SK-N-SH (cell line): ENCODE results near the gene TAC3. TPM values are rescaled to one million over a fixed set of nuclear protein-coding genes. Genes with fewer than 3 reads are reported as not detected.

Source experiments
- CTCF ChIA-PET: fragments of 300-600, 350-600 bp; formaldehyde crosslinking; extraction: SDS; loops from one replicate; lab custom pipeline; 2021; lab: Yijun Ruan, JAX
- POLR2A ChIA-PET: fragments of 350-600 bp; sonication (Branson Sonifier 250); formaldehyde crosslinking; extraction: SDS; loops from one replicate; lab custom pipeline; 2020; ENCODE audit warnings: antibody characterized with exemption, inconsistent platforms; lab: Yijun Ruan, JAX
- DNase-seq: peaks from one replicate; pipeline ENCODE4 v3.0.0; 2012
- H2AFZ ChIP-seq: fragments of 200-600 bp; sonication (generic); 2 replicates; pipeline ENCODE4 v1.8.1; 2016; ENCODE audit warnings: antibody characterized with exemption, mild to moderate bottlenecking, low read depth
- H3F3A ChIP-seq: fragments of 200-600 bp; sonication (generic); replicated peaks from 2 replicates; pipeline ENCODE3; 2016; ENCODE audit warnings: antibody characterized with exemption, mild to moderate bottlenecking; ENCODE audit not compliant: insufficient read depth
- H3K27ac ChIP-seq, 2 experiments: fragments of 200-500 bp in 1 of 2; fragments of 200-600 bp in 1 of 2; sonication (Bioruptor generic) in 1 of 2; sonication (generic), shearing (Covaris generic) in 1 of 2; 2 replicates each; pipeline versions ENCODE4 v1.5.1 to v1.6.1; 2014 to 2016; ENCODE audit warnings: low read depth in 2 of 2, inconsistent platforms in 1 of 2, low read length in 1 of 2, mild to moderate bottlenecking in 1 of 2, mixed read lengths in 1 of 2
- H3K27me3 ChIP-seq: fragments of 200-600 bp; sonication (generic), shearing (Covaris generic); 2 replicates; pipeline ENCODE4 v1.6.1; 2016; ENCODE audit warnings: mixed run types; ENCODE audit not compliant: insufficient read depth
- H3K36me3 ChIP-seq, 2 experiments: fragments of 200-500 bp in 1 of 2; fragments of 200-600 bp in 1 of 2; sonication (Bioruptor generic) in 1 of 2; sonication (generic) in 1 of 2; replicated peaks in 1 of 2; 2 replicates each; pipeline versions ENCODE3 to v1.5.1; 2014 to 2016; ENCODE audit warnings: low read length in 1 of 2, mild to moderate bottlenecking in 1 of 2; ENCODE audit not compliant: insufficient read depth in 2 of 2, control insufficient read depth in 1 of 2
- H3K4me1 ChIP-seq, 2 experiments: fragments of 200-500 bp in 1 of 2; fragments of 200-600 bp in 1 of 2; sonication (Bioruptor generic) in 1 of 2; sonication (generic), shearing (Covaris generic) in 1 of 2; 2 replicates each; pipeline versions ENCODE4 v1.5.1 to v1.6.1; 2014 to 2016; ENCODE audit warnings: low read depth in 1 of 2, low read length in 1 of 2, mixed run types in 1 of 2; ENCODE audit not compliant: insufficient read depth in 2 of 2, control insufficient read depth in 1 of 2
- H3K4me2 ChIP-seq: fragments of 200-600 bp; sonication (generic), shearing (Covaris generic); 2 replicates; pipeline ENCODE4 v1.6.1; 2017; ENCODE audit warnings: mixed run types
- H3K4me3 ChIP-seq, 2 experiments: fragments of 200-500 bp in 1 of 2; fragments of 200-600 bp in 1 of 2; sonication (Bioruptor generic) in 1 of 2; sonication (generic), shearing (Covaris generic) in 1 of 2; 2 replicates each; pipeline versions ENCODE4 v1.5.1 to v1.8.1; 2014 to 2016; ENCODE audit warnings: low read depth in 2 of 2, inconsistent platforms in 1 of 2, low read length in 1 of 2, mild to moderate bottlenecking in 1 of 2, mixed read lengths in 1 of 2, moderate library complexity in 1 of 2
- H3K79me2 ChIP-seq: fragments of 200-600 bp; sonication (generic); 2 replicates; pipeline ENCODE4 v1.8.1; 2017; ENCODE audit warnings: mild to moderate bottlenecking; ENCODE audit not compliant: insufficient read depth
- H3K9ac ChIP-seq: fragments of 200-600 bp; sonication (generic); 2 replicates; pipeline ENCODE4 v1.6.1; 2017; ENCODE audit warnings: mixed run types
- H3K9me2 ChIP-seq: fragments of 200-600 bp; sonication (generic); 2 replicates; pipeline ENCODE4 v1.6.1; 2017; ENCODE audit warnings: mixed run types
- H3K9me3 ChIP-seq: fragments of 200-600 bp; sonication (generic); 2 replicates; pipeline ENCODE4 v1.6.1; 2017; ENCODE audit warnings: mixed run types, mild to moderate bottlenecking, moderate library complexity
- H4K20me1 ChIP-seq: fragments of 200-600 bp; sonication (generic); 2 replicates; pipeline ENCODE4 v1.6.1; 2017; ENCODE audit warnings: mild to moderate bottlenecking, mixed run types; ENCODE audit not compliant: insufficient read depth
- CTCF ChIP-seq: fragments of 200-600 bp; sonication (generic); IDR thresholded peaks from 2 replicates; pipeline ENCODE4 v1.6.1; 2017; ENCODE audit warnings: antibody characterized with exemption, mild to moderate bottlenecking, moderate library complexity
- ELF1 ChIP-seq: IDR thresholded peaks from 2 replicates; pipeline ENCODE4 v1.4.0; 2012
- EP300 ChIP-seq, 2 experiments: IDR thresholded peaks; 2 replicates each; pipeline versions ENCODE4 v1.4.0 to v1.6.1; 2012; ENCODE audit warnings: borderline replicate concordance in 1 of 2, low read depth in 1 of 2, low read length in 1 of 2
- GABPA ChIP-seq: IDR thresholded peaks from 2 replicates; pipeline ENCODE4 v1.4.0; 2012; ENCODE audit warnings: low read depth, mild to moderate bottlenecking
- GATA2 ChIP-seq: sonication (generic); formaldehyde crosslinking; IDR thresholded peaks from 2 replicates; pipeline ENCODE4 v1.5.0; 2020; ENCODE audit warnings: mild to moderate bottlenecking, missing genetic modification reagents
- MXI1 ChIP-seq: IDR thresholded peaks from 2 replicates; pipeline ENCODE4 v1.6.1; 2012; ENCODE audit warnings: mild to moderate bottlenecking, low read depth, low read length, improper control_type of control experiment
- NFIC ChIP-seq: IDR thresholded peaks from 2 replicates; pipeline ENCODE4 v1.4.0; 2012; ENCODE audit warnings: borderline replicate concordance
- NRF1 ChIP-seq: IDR thresholded peaks from 2 replicates; pipeline ENCODE4 v1.6.1; 2012; ENCODE audit warnings: low read depth, mild to moderate bottlenecking, low read length
- PBX3 ChIP-seq: IDR thresholded peaks from 2 replicates; pipeline ENCODE4; 2012
- RCOR1 ChIP-seq: fragments of 150-350 bp; IDR thresholded peaks from 2 replicates; pipeline ENCODE4 v1.6.1; 2017; ENCODE audit warnings: antibody characterized with exemption, low read length
- RFX5 ChIP-seq: IDR thresholded peaks from 2 replicates; pipeline ENCODE4 v1.6.1; 2012; ENCODE audit warnings: mild to moderate bottlenecking, improper control_type of control experiment, low read length
- RXRA ChIP-seq: IDR thresholded peaks from 2 replicates; pipeline ENCODE4 v1.4.0; 2012; ENCODE audit warnings: low read depth, mild to moderate bottlenecking, borderline replicate concordance
- SIN3A ChIP-seq: IDR thresholded peaks from 2 replicates; pipeline ENCODE4 v1.6.1; 2012; ENCODE audit warnings: low read depth, mild to moderate bottlenecking, low read length, moderate library complexity, borderline replicate concordance
- TCF12 ChIP-seq: IDR thresholded peaks from 2 replicates; pipeline ENCODE4 v1.4.0; 2012
- WGBS: methylation state at CpG from one replicate; pipeline ENCODE4 v1.1.6; 2017; ENCODE audit warnings: low lambda C conversion rate; 5-methylcytosine and 5-hydroxymethylcytosine counted together
- polyA plus RNA-seq, 3 experiments: library from polyadenylated mRNA; depleted of rRNA; stranded (reverse); fragments of >200 nt; gene quantifications; 2 replicates each; pipeline ENCODE4 v1.2.3, GENCODE V29; 2012
- TF ChIP-seq, protein P1 (sequence below): IDR thresholded peaks from 2 replicates; pipeline ENCODE4 v1.4.0; 2012; ENCODE audit warnings: low read depth
- TF ChIP-seq, protein P2 (sequence below): IDR thresholded peaks from 2 replicates; pipeline ENCODE4 v1.6.1; 2012; ENCODE audit warnings: mild to moderate bottlenecking, low read depth, low read length, moderate library complexity
- TF ChIP-seq, protein P3 (sequence below): fragments of 150-350 bp; IDR thresholded peaks from 2 replicates; pipeline ENCODE4 v1.6.1; 2016; ENCODE audit warnings: mild to moderate bottlenecking, low read depth, low read length

Gene TAC3
- polyA plus RNA-seq, 1 of the 3 experiments (the other 2 are of a cell fraction) = not detected

- H3F3A ChIP-seq = peaks cover 6% of the 10 kb centered on the region
- no peak overlapping the region for H3K4me2 ChIP-seq
- ChIA-PET POLR2A (no interaction called here), CTCF (interaction anchor here (0.7 to 8.9 kb wide), 6 partner anchors 11 to 270 kb away, joined by 3 to 257 read pairs (median 33); partner anchors contain the start of genes STAT6, TAC3 and ZBTB39)
- H3K27me3 ChIP-seq = no peaks in the 10 kb centered on the region
- TF ChIP-seq, protein P1, sequence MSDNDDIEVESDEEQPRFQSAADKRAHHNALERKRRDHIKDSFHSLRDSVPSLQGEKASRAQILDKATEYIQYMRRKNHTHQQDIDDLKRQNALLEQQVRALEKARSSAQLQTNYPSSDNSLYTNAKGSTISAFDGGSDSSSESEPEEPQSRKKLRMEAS = no peak
- TF ChIP-seq PBX3 = no peak
- TF ChIP-seq SIN3A = no peak
- no peak for TF ChIP-seq TCF12
- no peak for TF ChIP-seq NRF1
- TF ChIP-seq, protein P2, sequence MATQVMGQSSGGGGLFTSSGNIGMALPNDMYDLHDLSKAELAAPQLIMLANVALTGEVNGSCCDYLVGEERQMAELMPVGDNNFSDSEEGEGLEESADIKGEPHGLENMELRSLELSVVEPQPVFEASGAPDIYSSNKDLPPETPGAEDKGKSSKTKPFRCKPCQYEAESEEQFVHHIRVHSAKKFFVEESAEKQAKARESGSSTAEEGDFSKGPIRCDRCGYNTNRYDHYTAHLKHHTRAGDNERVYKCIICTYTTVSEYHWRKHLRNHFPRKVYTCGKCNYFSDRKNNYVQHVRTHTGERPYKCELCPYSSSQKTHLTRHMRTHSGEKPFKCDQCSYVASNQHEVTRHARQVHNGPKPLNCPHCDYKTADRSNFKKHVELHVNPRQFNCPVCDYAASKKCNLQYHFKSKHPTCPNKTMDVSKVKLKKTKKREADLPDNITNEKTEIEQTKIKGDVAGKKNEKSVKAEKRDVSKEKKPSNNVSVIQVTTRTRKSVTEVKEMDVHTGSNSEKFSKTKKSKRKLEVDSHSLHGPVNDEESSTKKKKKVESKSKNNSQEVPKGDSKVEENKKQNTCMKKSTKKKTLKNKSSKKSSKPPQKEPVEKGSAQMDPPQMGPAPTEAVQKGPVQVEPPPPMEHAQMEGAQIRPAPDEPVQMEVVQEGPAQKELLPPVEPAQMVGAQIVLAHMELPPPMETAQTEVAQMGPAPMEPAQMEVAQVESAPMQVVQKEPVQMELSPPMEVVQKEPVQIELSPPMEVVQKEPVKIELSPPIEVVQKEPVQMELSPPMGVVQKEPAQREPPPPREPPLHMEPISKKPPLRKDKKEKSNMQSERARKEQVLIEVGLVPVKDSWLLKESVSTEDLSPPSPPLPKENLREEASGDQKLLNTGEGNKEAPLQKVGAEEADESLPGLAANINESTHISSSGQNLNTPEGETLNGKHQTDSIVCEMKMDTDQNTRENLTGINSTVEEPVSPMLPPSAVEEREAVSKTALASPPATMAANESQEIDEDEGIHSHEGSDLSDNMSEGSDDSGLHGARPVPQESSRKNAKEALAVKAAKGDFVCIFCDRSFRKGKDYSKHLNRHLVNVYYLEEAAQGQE = no peak
- no peak for TF ChIP-seq NFIC
- no peak for TF ChIP-seq RXRA
- TF ChIP-seq GATA2 (CRISPR knock-in tag) = no peak
- TF ChIP-seq ELF1 = no peak
- no peak for TF ChIP-seq EP300 (IDR thresholded peaks at IDR 0.05; ENCODE audit: borderline replicate concordance in 1 of 2, low read depth in 1 of 2, low read length in 1 of 2)
- no peak for TF ChIP-seq RFX5
- TF ChIP-seq, protein P3, sequence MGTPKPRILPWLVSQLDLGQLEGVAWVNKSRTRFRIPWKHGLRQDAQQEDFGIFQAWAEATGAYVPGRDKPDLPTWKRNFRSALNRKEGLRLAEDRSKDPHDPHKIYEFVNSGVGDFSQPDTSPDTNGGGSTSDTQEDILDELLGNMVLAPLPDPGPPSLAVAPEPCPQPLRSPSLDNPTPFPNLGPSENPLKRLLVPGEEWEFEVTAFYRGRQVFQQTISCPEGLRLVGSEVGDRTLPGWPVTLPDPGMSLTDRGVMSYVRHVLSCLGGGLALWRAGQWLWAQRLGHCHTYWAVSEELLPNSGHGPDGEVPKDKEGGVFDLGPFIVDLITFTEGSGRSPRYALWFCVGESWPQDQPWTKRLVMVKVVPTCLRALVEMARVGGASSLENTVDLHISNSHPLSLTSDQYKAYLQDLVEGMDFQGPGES = no peak
- TF ChIP-seq GABPA = no peak
- TF ChIP-seq MXI1 = no peak
- TF ChIP-seq CTCF = no peak
- TF ChIP-seq RCOR1 = no peak
- H4K20me1 ChIP-seq = no peaks in the 10 kb centered on the region
- H3K9me2 ChIP-seq = no peaks in the 10 kb centered on the region
- no peak overlapping the region for H3K27ac ChIP-seq
- no peak overlapping the region for H3K4me3 ChIP-seq
- H3K36me3 ChIP-seq = peaks cover 28 to 49% of the 10 kb centered on the region in 2 experiments
- 95% methylated on average over 1 of the region's 1 CpG for WGBS
- no peaks in the 10 kb centered on the region; a peak in 2 of 4 replicates for H3K4me1 ChIP-seq
- H3K9me3 ChIP-seq = no peaks in the 10 kb centered on the region
- no peak overlapping the region for H2AFZ ChIP-seq
- H3K79me2 ChIP-seq = no peaks in the 10 kb centered on the region
- DNase-seq = no peak
- no peak overlapping the region for H3K9ac ChIP-seq
Observed at GRCh38 chr12:57058454-57058853, 42.1 kb upstream of the TAC3 start.
